H9 (cell line): ENCODE data around the gene GSC2. TPM values are rescaled to one million over a fixed set of nuclear protein-coding genes. Genes with fewer than 3 reads are reported as not detected.
A peak's percentile ranks its signal among the peaks of the same experiment; 100 is the strongest.

ENCODE experiments used
- DNase-seq: peaks from one replicate; pipeline ENCODE4 v3.0.0-alpha.2; 2017
- H2AFZ ChIP-seq: one replicate; pipeline ENCODE4 v1.6.1; 2013; ENCODE audit warnings: mild to moderate bottlenecking, low read length, control low read depth, moderate library complexity
- H2AK5ac ChIP-seq: 2 replicates; pipeline ENCODE4 v1.6.1; 2013; ENCODE audit warnings: low read length, control low read depth, mixed read lengths; ENCODE audit not compliant: insufficient read length
- H2BK120ac ChIP-seq: one replicate; pipeline ENCODE4 v1.6.1; 2013; ENCODE audit warnings: low read depth, mild to moderate bottlenecking, low read length, control low read depth, inconsistent platforms; ENCODE audit not compliant: poor library complexity, severe bottlenecking
- H2BK12ac ChIP-seq: 2 replicates; pipeline ENCODE4 v1.6.1; 2013; ENCODE audit warnings: low read length, control low read depth, mixed read lengths, low read depth; ENCODE audit not compliant: insufficient read length
- H2BK15ac ChIP-seq: 2 replicates; pipeline ENCODE4 v1.6.1; 2013; ENCODE audit warnings: low read depth, low read length, control low read depth
- H2BK20ac ChIP-seq: one replicate; pipeline ENCODE4 v1.6.1; 2013; ENCODE audit warnings: low read depth, mild to moderate bottlenecking, low read length, control low read depth, inconsistent platforms; ENCODE audit not compliant: poor library complexity, severe bottlenecking
- H2BK5ac ChIP-seq: 2 replicates; pipeline ENCODE4 v1.6.1; 2013; ENCODE audit warnings: low read length, control low read depth, mixed read lengths; ENCODE audit not compliant: insufficient read length
- H3K14ac ChIP-seq: 2 replicates; pipeline ENCODE4 v1.6.1; 2013; ENCODE audit warnings: low read length, control low read depth; ENCODE audit not compliant: insufficient read depth
- H3K18ac ChIP-seq: 2 replicates; pipeline ENCODE4 v1.6.1; 2013; ENCODE audit warnings: low read depth, mild to moderate bottlenecking, mixed read lengths, low read length, control low read depth; ENCODE audit not compliant: insufficient read length
- H3K23ac ChIP-seq: 2 replicates; pipeline ENCODE4 v1.6.1; 2013; ENCODE audit warnings: low read length, control low read depth, mixed read lengths, low read depth; ENCODE audit not compliant: insufficient read length
- H3K23me2 ChIP-seq: 2 replicates; pipeline ENCODE4 v1.6.1; 2013; ENCODE audit warnings: low read depth, mild to moderate bottlenecking, mixed read lengths, low read length, control low read depth; ENCODE audit not compliant: insufficient read length, poor library complexity, severe bottlenecking
- H3K27ac ChIP-seq: 2 replicates; pipeline ENCODE4 v1.5.1; 2013; ENCODE audit warnings: low read length, control low read depth, mixed read lengths, low read depth; ENCODE audit not compliant: insufficient read length
- H3K27me3 ChIP-seq: 2 replicates; pipeline ENCODE4 v1.6.1; 2013; ENCODE audit warnings: low read length, control low read depth, inconsistent platforms; ENCODE audit not compliant: insufficient read depth
- H3K4ac ChIP-seq: 2 replicates; pipeline ENCODE4 v1.6.1; 2013; ENCODE audit warnings: low read depth, mild to moderate bottlenecking, control low read depth, inconsistent platforms, low read length, moderate library complexity
- H3K4me1 ChIP-seq: 2 replicates; pipeline ENCODE4 v1.6.1; 2013; ENCODE audit warnings: low read length, control low read depth, inconsistent platforms; ENCODE audit not compliant: insufficient read depth
- H3K4me2 ChIP-seq: 2 replicates; pipeline ENCODE4 v1.6.1; 2013; ENCODE audit warnings: low read length, control low read depth, mixed read lengths; ENCODE audit not compliant: insufficient read length, insufficient read depth
- H3K56ac ChIP-seq: 2 replicates; pipeline ENCODE4 v1.6.1; 2013; ENCODE audit warnings: low read depth, mild to moderate bottlenecking, mixed read lengths, low read length, control low read depth; ENCODE audit not compliant: insufficient read length
- H3K79me1 ChIP-seq: 2 replicates; pipeline ENCODE4 v1.6.1; 2013; ENCODE audit warnings: low read depth, mild to moderate bottlenecking, moderate library complexity, low read length, control low read depth, inconsistent platforms; ENCODE audit not compliant: insufficient read depth, poor library complexity, severe bottlenecking
- H3K79me2 ChIP-seq: 2 replicates; pipeline ENCODE4 v1.6.1; 2013; ENCODE audit warnings: low read length, control low read depth, inconsistent platforms; ENCODE audit not compliant: insufficient read depth
- H3K9ac ChIP-seq: 2 replicates; pipeline ENCODE4 v1.6.1; 2013; ENCODE audit warnings: low read length, control low read depth, mixed read lengths; ENCODE audit not compliant: insufficient read length; ENCODE audit errors: extremely low read depth
- H3K9me3 ChIP-seq: one replicate; pipeline ENCODE4 v1.6.1; 2013; ENCODE audit warnings: low read depth, low read length, inconsistent platforms; ENCODE audit not compliant: control insufficient read depth
- H3T11ph ChIP-seq: one replicate; pipeline ENCODE4 v1.6.1; 2013; ENCODE audit warnings: mild to moderate bottlenecking, low read length, control low read depth, inconsistent platforms
- H4K20me1 ChIP-seq: one replicate; pipeline ENCODE4 v1.6.1; 2013; ENCODE audit not compliant: control insufficient read depth, insufficient read length, insufficient read depth
- H4K5ac ChIP-seq: 2 replicates; pipeline ENCODE4 v1.6.1; 2013; ENCODE audit warnings: low read depth, mild to moderate bottlenecking, mixed read lengths, low read length, control low read depth; ENCODE audit not compliant: insufficient read length
- H4K8ac ChIP-seq: replicated peaks from 2 replicates; pipeline ENCODE4 v1.6.1; 2013; ENCODE audit warnings: low read length, control low read depth, mixed read lengths, low read depth; ENCODE audit not compliant: insufficient read length
- H4K91ac ChIP-seq: 2 replicates; pipeline ENCODE4 v1.6.1; 2013; ENCODE audit warnings: low read depth, mild to moderate bottlenecking, moderate library complexity, mixed read lengths, low read length, control low read depth; ENCODE audit not compliant: insufficient read length
- H3K27ac Mint-ChIP-seq, 3 experiments: 2 replicates in 2 of 3; 3 replicates in 1 of 3; pipeline ENCODE4 v1.8.0; 2020 to 2021; ENCODE audit warnings: mixed read lengths in 3 of 3, mild to moderate bottlenecking in 1 of 3, moderate library complexity in 1 of 3
- H3K27me3 Mint-ChIP-seq: 2 replicates; pipeline ENCODE4 v1.8.0; 2021; ENCODE audit warnings: low read depth, mild to moderate bottlenecking, moderate library complexity, mixed read lengths
- H3K36me3 Mint-ChIP-seq, 3 experiments: 2 replicates in 2 of 3; 3 replicates in 1 of 3; pipeline ENCODE4 v1.8.0; 2020 to 2021; ENCODE audit warnings: low read depth in 3 of 3, mixed read lengths in 3 of 3; ENCODE audit not compliant: insufficient read depth in 1 of 3
- H3K4me1 Mint-ChIP-seq, 2 experiments: 2 replicates each; pipeline ENCODE4 v1.8.0; 2020; ENCODE audit warnings: mixed read lengths in 2 of 2
- H3K4me3 Mint-ChIP-seq, 2 experiments: 2 replicates in 1 of 2; 3 replicates in 1 of 2; pipeline ENCODE4 v1.8.0; 2020 to 2021; ENCODE audit warnings: mild to moderate bottlenecking in 2 of 2, mixed read lengths in 2 of 2, moderate library complexity in 1 of 2
- H3K9me3 Mint-ChIP-seq, 2 experiments: 2 replicates in 1 of 2; 3 replicates in 1 of 2; pipeline ENCODE4 v1.8.0; 2020; ENCODE audit warnings: mild to moderate bottlenecking in 2 of 2, mixed read lengths in 2 of 2, moderate library complexity in 1 of 2
- WGBS: extraction: QIAGEN DNeasy Blood & Tissue Kit; methylation state at CpG from one replicate; pipeline ENCODE4 v1.1.7; 2013; ENCODE audit warnings: missing lambda C conversion rate, low lambda C conversion rate, mixed read lengths; ENCODE audit not compliant: insufficient read length; ENCODE audit errors: extremely low coverage; 5-methylcytosine and 5-hydroxymethylcytosine counted together
- long read RNA-seq: library from polyadenylated mRNA; unstranded; transcript quantifications from one replicate; pipeline ENCODE4 v2.0.0, GENCODE V29; 2020
- total RNA-seq: library from RNA; stranded (reverse); gene quantifications from 2 replicates; pipeline ENCODE4 v1.2.1, GENCODE V29; 2021
- TF ChIP-seq, protein P1 (sequence below): fragments of 200-600 bp; sonication (generic); conservative IDR thresholded peaks from 3 replicates; pipeline ENCODE4 v1.8.0; 2021; ENCODE audit warnings: antibody characterized with exemption, mild to moderate bottlenecking

GSC2 gene, protein sequence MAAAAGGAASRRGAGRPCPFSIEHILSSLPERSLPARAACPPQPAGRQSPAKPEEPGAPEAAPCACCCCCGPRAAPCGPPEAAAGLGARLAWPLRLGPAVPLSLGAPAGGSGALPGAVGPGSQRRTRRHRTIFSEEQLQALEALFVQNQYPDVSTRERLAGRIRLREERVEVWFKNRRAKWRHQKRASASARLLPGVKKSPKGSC
- 0.22 TPM in 2 replicates for total RNA-seq
- long read RNA-seq = 0 reads

DNA sequence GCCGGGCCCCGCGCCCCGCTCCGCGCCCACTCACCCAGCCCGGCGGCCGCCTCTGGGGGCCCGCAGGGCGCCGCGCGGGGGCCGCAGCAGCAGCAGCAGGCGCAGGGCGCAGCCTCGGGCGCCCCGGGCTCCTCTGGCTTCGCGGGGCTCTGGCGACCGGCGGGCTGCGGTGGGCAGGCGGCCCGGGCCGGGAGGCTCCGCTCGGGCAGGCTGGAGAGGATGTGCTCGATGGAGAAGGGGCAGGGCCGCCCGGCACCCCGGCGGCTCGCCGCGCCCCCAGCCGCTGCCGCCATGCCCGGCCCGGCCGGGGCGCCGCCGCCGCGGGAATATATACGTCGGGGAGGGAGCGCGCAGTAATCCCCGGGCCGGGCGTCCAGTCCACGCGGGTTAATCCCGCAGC, at the start of gene GSC2:
GSC2 (minus strand) TSS at position 302 of the 400 bp plus-strand sequence; CDS start at position 293, 9 bp downstream.
- no peak within 1 kb of the TSS for H3K56ac ChIP-seq
- peaks cover 48% of the 10 kb centered on the region for H3K27me3 ChIP-seq
- H2BK120ac ChIP-seq = no peak within 1 kb of the TSS
- H2AK5ac ChIP-seq = no peak within 1 kb of the TSS
- DNase-seq = no peak
- no peak within 1 kb of the TSS for H2AFZ ChIP-seq
- no peak within 1 kb of the TSS for H3K18ac ChIP-seq
- H3K14ac ChIP-seq = no peak within 1 kb of the TSS; the same call in 1 of the 2 replicates
- H4K20me1 ChIP-seq = no peaks in the 10 kb centered on the region
- H3K4ac ChIP-seq = no peak within 1 kb of the TSS
- H2BK20ac ChIP-seq = no peak within 1 kb of the TSS
- no peaks in the 10 kb centered on the region for H3K79me1 ChIP-seq
- TF ChIP-seq, protein P1, sequence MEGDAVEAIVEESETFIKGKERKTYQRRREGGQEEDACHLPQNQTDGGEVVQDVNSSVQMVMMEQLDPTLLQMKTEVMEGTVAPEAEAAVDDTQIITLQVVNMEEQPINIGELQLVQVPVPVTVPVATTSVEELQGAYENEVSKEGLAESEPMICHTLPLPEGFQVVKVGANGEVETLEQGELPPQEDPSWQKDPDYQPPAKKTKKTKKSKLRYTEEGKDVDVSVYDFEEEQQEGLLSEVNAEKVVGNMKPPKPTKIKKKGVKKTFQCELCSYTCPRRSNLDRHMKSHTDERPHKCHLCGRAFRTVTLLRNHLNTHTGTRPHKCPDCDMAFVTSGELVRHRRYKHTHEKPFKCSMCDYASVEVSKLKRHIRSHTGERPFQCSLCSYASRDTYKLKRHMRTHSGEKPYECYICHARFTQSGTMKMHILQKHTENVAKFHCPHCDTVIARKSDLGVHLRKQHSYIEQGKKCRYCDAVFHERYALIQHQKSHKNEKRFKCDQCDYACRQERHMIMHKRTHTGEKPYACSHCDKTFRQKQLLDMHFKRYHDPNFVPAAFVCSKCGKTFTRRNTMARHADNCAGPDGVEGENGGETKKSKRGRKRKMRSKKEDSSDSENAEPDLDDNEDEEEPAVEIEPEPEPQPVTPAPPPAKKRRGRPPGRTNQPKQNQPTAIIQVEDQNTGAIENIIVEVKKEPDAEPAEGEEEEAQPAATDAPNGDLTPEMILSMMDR = no peak
- no peaks in the 10 kb centered on the region for H3K9me3 ChIP-seq
- no peak within 1 kb of the TSS for H4K91ac ChIP-seq
- Mint-ChIP-seq H3K4me1 (peaks cover 12 to 20% of the 10 kb centered on the region in 2 experiments), H3K27ac (no peak within 1 kb of the TSS), H3K36me3 (peaks cover 0 to 9% (median 5%) of the 10 kb centered on the region in 3 experiments; a peak in 6 of 7 replicates), H3K4me3 (peak within 1 kb of the TSS; percentile 34 to 78), H3K9me3 (peaks cover 13 to 14% of the 10 kb centered on the region in 2 experiments), H3K27me3 (peaks cover 82% of the 10 kb centered on the region)
- H3K4me2 ChIP-seq = peak within 1 kb of the TSS; percentile 24
- no peak within 1 kb of the TSS for H2BK15ac ChIP-seq
- no CpG with 5 or more reads among the region's 59 CpGs for WGBS
- H3K79me2 ChIP-seq = no peaks in the 10 kb centered on the region
- H3T11ph ChIP-seq = no peak within 1 kb of the TSS
- no peak within 1 kb of the TSS for H3K23ac ChIP-seq
- no peak within 1 kb of the TSS for H3K27ac ChIP-seq
- no peak within 1 kb of the TSS for H2BK12ac ChIP-seq
- no peaks in the 10 kb centered on the region for H3K4me1 ChIP-seq
- H2BK5ac ChIP-seq = no peak within 1 kb of the TSS
- H4K8ac ChIP-seq = no peak within 1 kb of the TSS
- H4K5ac ChIP-seq = no peak within 1 kb of the TSS
- H3K23me2 ChIP-seq = peaks cover 2% of the 10 kb centered on the region
- H3K9ac ChIP-seq = no peak within 1 kb of the TSS
